Measurements from ENCODE around the gene C1QTNF12.

- TF ChIP-seq SUZ12 (IDR thresholded peaks at IDR 0.05; ENCODE audit: extremely low read depth, insufficient read depth, insufficient read length) (no peak), ZNF274 (IDR thresholded peaks at IDR 0.05; ENCODE audit: low read depth, low read length) (no peak)
Measured at GRCh38 chr1:1246577-1247340, at the start of gene C1QTNF12.
